Middle frontal gyrus (tissue), 1 donor: ENCODE data around the gene CRACR2A.
A peak's percentile ranks its signal among the peaks of the same experiment; 100 is the strongest.

Experiments
- DNase-seq: peaks from one replicate; pipeline ENCODE4 v3.0.0-alpha.2; 2015; ENCODE audit warnings: low spot score; ENCODE audit errors: extremely low spot score

CRACR2A gene

DNA sequence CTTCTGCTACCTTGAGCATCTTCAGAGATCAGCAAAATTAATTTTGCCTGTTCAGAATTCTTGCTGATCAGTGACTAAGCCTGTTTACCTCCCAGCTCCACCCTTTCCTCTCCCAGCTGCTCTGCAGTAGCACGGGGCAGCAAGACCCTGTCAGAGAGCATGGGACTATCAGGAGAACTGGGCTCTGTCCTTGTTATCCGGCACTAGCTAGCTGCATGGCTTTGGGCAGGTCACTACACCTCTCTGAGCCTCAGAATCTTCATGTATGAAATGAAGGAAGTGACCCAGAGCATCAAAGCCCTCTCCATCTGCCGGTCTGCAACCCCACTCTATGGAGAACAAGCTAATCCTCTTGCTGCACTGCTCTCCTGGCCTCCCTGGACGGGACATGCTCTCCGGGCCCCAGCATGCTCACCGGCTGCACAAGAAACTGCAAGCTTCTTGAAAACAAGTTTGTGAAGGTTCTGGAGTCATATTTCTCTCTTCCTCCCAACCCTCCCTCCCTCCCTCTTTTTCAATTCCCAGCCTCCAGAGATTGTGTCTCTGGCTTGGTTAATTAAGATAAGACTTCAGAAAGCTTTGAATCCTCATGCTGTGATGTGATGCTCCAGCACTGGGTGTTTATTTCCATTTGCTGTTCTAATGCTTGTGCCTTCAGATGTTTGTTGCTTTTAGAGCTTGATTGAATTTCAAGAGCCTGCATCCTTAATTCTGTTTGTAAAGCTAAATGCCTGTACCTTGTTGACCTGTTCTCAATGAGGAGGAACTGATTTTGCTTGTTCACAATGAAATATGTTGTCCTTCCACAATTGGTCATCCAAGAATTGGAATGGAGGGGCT, 101.1 kb downstream of the CRACR2A start:
- no peak for DNase-seq

DNA sequence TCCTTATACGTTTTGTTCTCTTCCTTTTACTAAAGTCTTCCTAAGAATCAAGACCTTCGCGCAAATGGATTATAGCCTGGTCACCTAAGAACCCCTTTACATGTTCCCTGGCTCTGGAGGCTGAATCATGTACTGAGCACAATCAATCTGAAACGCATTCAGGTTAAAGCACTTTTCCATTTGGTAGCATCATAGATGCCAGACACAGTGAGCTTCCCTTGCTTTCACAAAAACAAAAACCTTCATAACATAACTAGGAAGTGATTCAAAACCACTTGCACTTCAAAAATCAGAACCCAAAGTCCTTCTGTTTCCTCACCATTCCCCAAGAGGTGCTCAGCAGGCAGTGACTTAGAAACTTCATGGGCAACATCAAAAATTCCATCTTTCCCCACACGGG, 105.4 kb downstream of the CRACR2A start:
- no peak for DNase-seq

DNA sequence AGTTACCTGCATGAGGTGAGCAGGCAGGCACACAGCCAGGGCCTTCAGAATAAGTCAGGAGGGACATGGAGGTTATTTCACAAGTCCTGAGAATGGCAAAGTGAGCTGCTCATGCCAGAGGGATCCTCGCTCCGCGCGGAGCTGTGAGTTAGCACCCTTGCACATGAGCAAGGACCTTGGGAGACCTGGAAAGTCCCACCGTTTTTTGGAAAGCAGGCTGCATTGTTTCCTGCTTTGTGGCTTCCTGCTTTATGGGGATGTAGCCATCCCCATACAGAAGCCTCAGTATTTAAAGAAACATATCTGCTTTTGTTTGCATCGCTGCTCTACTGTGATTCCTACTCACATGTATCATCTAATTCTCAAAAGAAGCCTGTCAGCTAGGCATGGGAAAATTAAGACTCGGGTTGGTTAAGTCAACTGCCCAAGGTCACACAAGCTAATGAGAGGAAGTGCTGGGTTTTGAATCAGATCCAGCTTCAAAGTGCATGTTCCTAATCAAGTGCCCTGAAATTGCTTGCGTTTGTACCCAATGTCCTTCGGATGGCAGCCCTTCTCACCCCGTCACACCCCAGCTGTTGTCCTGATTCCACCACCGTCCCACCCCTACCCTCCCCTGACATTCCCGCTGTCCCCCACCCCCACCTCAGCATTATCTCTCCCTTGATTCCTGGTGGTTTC, 106.2 kb downstream of the CRACR2A start:
- no peak for DNase-seq

DNA sequence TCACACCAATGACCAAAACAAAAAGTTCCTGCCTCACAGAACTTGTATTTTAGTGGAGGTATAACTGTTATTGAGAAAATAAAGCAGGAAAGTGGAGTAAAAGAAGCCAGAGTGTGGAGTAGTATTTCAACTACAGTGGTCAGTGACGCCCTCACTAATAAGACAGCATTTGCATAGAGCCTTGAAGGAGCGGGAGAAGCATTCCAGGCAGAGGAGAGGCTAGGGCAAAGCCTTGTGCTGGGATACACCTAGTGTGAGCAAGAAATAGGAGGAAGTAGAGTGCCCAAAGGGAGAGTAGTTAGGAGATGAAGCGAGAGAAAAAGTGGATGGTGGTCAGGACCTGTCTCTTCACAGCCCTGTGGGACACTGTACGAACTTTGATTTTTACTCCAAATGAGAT, 107.8 kb downstream of the CRACR2A start:
- no peak for DNase-seq

DNA sequence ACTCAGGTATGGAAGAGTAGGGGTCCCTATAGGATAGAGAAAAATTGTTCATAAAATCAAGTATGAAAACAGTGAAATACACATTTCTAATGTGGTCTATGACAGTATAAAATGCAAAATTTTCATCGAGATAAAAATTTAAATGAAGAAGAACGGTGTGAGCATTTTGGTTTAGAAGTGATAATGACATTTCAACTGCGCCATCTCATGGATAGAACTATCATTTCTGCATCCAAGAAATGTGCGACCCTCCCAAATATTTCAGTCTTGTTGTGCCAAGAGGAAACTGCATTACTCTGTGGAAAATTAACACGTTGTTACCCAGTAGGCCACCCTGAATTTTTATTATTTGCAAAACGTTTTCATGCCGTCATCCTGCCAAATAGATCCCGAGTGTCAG, 108.8 kb downstream of the CRACR2A start:
- DNase-seq, result no peak

DNA sequence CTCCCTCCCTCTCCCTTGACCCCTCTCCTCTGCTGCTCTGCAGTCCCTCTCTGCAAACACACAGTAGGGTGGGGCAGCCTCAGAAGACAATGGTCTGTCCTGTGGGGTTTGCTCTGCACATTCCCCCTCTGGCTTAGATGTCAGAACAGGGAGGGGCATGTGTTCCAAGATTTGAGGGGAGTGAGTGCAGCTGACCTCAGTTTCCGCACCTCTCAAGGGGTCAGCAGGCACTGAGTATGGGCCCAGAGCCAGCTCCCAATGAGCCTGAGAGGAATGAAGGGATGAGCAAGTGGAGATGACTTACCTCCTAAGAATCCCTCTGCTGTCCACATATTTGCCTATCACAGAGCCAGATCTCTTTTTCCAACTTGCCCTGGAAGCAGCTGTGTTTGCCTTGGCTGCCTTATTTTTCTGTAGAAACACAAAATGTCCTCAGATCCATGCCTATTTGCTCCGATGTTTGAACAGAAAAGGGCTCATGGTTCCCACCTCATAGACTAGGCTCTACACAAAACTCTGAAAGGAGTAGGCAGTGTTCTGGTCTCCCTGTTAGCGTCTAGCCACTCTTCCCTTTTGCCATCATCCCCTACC, 111.4 kb downstream of the CRACR2A start:
- no peak for DNase-seq

DNA sequence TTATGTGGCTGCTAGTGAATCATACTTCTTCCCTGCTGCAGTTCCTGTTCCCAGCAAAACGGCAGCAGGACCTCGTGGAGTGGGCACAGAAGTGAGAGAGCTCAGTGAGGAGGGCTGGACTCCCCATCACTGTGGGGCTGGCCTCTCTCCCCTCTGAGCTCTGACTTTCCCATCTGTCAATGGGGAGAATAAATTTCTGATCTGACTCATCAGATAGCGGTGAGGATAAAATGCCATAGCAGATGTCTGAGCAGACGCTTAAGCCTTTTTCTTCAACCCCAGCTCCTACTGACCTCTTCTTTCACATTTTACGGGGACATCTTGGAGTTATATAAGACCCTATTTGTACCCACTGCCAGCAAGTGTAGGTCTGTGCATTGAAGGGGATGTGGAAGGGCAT, 116.6 kb downstream of the CRACR2A start:
- DNase-seq, result no peak

DNA sequence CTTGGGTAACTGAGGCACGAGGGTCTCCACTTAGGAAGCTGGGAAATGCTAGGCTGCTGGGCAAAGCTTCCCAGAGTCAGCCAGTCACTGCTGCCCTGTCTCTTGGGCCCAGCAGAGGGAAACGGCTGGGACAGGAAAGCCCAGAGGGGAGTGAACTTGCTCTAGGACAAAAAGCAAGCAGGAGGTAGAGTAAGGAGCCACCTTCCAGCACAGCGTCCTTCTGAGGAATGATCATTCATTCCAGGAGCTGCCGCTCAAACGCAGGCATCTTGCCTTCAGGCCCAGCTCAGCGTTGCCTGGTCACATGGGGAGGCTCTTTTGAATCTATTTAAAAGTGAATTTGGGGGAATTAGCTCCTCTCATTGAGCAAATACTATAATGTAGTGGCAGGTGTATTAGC, 118.6 kb downstream of the CRACR2A start:
- DNase-seq, result no peak

DNA sequence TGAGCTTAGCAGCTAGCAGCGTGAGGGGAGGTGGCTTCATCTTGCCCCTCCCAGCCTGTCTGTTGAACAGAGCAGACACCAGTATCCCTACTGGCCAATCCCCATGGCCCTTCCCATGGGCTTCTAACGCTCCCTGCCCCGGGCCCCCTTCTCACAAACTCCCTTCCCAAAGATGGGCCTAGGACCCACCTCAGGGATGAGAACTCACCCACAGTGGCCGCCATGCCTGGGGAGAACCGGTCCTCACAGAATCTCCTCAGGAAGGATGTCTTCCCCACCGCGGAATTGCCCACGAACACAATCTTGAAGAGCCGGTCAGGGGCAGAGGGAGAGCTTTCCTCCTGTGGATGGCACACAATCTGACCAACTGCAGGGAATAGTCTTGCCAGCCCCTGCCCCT, 119.5 kb downstream of the CRACR2A start:
- DNase-seq, result no peak

DNA sequence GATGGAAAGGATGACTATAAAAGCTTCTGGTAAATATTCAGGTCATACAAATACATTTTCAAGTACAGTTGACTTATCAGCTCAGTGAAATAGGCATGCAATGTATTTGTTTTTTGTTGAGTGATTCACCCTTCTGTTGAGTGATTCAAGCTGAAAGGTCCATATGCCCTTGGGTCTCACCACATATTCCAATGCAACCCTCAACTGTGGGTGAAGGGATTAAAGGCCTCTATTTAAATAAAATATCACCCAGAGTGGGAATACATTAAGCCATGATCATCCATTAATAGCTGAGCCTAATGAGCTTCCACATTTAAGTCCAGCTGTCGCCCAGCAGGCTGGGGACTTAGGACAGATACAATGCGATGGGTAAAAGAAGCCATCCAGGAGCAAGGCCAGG, 120.2 kb downstream of the CRACR2A start:
- no peak for DNase-seq

DNA sequence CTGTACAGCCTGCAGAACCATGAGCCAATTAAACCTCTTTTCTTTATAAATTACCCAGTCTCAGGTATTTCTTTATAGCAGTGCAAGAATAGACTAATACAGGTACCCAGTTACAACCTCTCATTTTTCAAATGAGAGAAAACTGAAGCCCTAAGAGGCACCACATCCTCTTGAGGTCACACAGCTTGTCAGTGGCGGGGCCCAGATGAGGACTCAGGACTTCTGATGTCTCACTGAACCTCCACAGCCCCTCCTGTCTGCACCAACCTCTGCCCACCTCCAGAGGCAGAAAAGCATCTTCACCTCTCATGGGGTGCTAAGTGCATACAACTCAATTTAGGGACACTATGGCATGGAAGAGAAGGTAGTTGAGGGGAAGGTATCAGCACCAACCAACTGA, 120.7 kb downstream of the CRACR2A start:
- no peak for DNase-seq

DNA sequence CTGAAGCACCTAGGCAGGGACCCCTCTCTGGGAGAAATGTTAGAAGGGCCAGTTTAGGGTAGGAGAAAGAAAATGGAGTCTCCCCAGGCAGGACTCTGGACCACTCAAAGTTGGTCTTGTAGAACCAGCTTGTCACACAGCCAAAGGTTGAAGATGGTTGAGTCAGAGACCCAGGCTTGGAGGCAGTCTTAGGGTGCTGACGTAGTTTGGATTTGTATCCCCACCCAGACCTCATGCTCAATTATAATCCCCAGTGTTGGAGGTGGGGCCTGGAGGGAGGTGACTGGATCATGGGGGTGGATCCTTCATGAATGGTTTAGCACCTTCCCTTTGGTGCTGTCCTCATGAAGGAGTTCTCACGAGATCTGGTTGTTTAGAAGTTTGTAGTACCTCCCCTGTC, 121.2 kb downstream of the CRACR2A start:
- no peak for DNase-seq

DNA sequence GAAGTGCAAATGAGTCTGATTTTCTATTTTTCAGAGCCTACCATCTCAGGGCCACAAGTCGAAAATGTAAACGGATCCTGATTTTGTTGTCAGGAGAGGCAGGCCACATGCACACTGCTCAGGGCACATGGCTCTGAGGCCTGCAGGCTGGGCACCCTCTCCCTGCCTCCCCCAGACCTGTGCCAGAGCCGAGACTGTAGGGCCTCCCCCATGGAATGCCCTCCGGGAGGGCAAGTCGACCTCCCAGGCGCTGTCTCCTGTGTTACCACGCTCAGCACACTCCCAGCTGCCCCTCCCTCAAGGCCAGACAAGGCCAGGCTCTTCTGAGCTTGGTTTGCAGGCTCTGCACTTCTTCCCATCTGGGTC, 121.7 kb downstream of the CRACR2A start:
- DNase-seq, result no peak

DNA sequence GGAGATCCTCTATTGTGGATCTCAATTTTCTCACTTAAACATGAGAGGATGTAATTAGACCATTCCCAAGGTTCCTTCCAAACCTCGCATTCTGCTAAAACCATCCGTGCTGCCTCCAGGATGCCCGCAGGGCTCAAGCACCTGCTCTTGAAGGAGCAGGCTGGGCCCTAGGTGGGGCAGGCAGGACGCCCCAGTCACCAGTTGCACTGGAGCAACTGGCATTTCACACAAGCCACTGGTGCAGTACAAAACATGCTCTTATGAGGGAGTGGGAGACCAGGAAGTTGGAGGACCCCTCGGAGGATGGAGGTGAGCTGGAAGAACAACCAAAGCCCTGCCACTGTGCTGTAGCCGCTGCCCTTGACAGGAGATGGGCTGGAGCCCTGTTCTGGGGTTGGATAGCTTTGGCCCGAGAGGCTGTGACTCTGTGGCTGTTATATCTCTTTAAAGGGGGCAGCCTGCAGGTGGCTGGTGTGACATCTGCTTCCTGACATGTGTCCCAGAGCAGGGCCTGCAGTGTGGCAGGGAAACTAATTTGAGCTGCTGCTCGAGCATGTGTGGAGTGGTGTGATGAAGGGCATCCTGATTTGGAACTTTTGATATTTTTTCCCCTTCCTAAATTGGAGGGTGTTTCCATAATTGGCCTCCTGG, 122.2 kb downstream of the CRACR2A start:
- DNase-seq, result no peak

DNA sequence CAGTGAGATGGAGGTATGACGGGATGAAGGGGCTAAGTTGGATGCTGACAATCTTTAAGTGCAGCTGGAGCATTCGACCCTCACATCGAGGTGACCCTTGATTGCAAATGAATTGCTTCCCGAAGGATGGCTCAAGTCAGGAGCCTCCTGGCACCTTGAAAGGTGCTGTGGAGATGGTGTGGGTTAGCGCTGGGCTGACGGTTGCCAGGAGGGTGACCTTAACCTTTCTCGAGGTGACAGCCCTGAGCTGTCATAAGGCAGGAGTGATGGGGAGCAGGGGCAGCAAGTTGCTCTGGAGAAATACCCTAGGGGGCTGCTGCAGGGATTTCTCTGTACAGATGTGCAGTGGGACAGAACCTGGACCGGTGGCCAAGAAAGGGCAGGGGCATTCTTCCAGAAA, 122.8 kb downstream of the CRACR2A start:
- DNase-seq, result no peak

DNA sequence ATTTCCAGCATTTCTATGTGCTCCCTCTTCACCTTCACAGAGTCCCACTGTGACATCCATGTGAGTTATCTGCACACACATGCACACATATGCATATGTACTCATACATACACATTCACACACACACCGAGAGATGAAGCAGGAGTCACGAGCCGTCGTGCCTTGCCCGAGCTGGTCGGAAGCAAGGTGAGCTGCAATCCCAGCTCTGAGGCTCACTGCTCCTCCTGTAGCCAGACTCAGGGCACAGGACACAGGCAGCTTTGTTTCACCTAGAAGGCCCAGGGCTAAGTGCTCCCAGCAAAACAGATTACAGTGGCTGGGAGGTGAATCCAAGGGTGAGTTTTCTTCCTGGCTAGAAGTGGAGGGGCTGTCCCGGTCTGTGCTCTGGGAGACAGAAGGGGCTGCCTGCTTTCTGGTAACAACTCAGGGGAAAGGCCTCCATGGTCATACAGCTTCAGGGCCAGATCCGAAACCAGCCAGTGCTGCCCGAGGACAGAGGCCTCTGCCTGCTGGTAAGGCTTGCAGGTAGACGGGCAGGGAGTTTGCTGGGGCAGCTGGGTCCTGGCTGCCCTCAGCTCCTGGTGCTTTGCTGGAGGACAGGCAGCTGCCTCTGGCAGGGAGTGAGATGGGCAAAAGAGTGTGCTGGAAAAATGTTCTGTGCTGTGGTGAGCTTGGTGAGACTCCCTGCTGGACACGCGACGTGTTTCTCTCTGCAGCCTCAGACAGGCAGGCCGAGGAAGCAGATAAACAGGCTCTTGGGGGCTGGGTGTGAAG, 123.7 kb downstream of the CRACR2A start:
- no peak for DNase-seq

DNA sequence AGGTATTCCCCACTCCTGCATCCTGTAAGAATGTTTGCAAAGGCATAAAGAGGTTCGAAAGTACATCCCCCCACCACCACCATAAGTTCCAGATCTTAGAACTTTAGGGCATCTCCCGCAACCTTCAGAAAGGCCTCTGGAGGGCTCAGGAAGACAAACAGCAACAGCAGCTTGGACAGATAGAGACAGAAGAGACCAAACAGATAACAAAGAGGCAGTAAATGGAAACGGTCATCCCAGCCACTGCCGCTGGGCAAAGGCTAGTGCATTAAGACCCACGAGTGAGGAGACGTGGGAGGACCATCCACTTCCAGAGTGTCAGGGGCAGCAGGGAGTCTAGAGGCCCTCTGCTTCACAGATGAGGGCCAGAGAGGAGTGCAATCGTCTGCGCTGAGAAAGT, 124.3 kb downstream of the CRACR2A start:
- DNase-seq, result no peak

DNA sequence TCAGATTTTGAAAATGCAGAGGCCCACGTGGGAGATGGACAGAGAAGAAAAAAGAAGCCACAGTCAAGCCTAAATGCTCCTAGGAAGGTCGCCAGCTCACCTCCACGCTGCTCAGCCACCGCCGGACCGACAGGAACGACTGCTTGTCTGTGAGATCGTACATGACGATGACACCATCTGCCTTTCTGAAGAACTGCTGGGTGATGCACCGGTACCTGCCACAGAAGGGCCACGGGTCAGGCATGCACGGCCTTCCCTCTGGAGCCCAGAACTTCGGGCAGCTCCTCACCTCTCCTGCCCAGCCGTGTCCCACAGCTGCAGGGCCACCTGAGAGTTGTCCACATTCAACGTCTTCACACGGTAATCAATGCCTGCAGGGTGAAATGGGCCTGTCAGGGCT, 125.6 kb downstream of the CRACR2A start:
- no peak for DNase-seq

DNA sequence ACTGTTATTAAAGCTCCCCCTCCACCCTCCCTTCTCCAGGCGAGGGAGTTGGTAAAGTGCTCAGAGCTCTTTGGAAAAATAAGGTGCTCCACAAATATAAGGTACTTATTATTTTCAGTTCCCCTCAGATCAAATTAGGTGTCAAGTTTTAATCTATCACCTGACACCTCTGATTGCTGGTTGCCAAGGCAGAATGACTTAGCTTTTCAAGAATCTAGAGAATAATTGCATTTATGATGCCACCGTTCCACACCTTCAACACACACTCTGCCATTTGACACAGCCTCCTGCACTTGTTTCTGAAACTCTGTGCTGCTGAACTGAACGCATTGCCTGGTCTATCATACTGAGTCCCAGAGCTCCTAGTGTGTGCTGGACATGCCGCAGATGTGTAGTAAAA, 128.6 kb downstream of the CRACR2A start:
- DNase-seq, result no peak

DNA sequence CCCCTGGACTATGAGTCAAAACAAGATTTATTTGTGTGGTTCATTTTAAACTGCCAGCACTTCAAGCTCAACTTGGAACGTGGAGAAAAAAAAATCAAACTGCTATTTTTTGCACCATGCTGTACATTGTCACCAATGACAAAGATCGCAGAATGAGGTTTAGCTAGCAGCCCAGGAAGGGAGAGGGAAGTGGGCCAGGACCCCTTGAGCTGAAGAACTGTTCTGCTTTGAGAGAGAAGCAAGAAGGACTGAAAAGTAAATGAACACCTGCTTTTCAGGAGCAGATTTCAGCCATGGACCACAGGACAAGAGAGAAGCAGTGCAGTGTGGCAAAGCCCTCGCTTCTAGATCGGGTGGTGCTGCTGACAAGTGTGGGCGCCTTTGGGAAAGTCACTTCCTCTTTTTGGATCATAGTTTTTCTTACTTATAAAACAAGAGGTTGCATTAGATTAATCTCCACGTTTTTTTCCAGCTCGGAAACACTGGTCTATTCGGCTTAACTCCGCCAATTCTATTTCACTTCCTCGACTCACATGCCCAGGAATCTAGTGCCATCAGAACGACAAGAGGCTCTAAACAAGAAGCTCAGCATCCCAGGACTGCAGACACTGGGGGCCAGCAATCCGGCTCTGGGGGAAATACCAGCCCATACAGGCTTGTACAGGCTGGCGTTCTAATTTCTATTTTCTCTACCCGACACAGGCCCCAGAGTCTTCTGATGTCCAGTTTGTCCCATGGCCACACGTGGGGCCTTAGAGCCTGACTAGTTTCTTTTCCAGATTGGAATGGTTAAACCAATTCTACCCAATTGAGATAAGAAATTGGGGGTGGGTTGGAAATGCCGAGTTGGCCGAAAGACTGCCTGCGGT, 129.9 kb downstream of the CRACR2A start:
- peak; percentile 45 for DNase-seq
